ENCODE results near the gene FCHO2. TPM values are rescaled to one million over a fixed set of nuclear protein-coding genes. Genes with fewer than 3 reads are reported as not detected.
A peak's percentile ranks its signal among the peaks of the same experiment; 100 is the strongest.

FCHO2 gene
- total and polyA plus RNA-seq, 2 donors from 2014 or later: 6.5 to 48.1 TPM

DNA sequence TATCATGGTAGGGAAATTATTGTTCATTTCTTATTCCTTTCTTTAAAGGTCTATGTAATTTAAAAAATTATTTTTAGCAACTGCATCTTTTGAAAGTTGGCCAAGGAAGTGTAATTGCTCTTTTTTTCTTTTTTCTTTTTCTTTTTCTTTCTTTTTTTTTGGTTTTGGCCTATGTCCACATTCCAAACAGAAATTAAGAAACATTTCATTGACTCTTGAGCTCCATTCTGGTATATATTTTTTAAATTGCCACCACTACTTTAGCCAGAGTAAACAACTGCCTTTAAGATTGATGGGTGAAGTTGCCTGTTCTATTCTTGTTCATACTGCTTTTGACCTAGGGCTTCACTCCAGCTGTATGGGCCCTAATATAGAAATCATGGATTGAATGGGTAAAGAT lies 88.7 kb downstream of the FCHO2 start:
- Histone ChIP-seq H3K9me3 (ENCODE audit: control insufficient read depth in 2 of 3, insufficient read depth in 1 of 3, low read length in 3 of 3) (peaks cover 0 to 2% (median 0%) of the 10 kb centered on the region in 3 donors), H3K36me3 (ENCODE audit: control insufficient read depth in 2 of 3, insufficient read depth in 3 of 3, low read length in 3 of 3) (peaks cover 0 to 3% (median 0%) of the 10 kb centered on the region in 3 donors), H3K27me3 (ENCODE audit: control insufficient read depth, insufficient read depth, low read length) (no peaks in the 10 kb centered on the region), H3K9ac (ENCODE audit: low read length in 3 of 3) (no peak overlapping the region), H3K4me3 (ENCODE audit: low read length in 3 of 3) (no peak overlapping the region), H3K4me1 (ENCODE audit: control insufficient read depth in 2 of 3, insufficient read depth in 2 of 3, low read depth in 1 of 3, low read length in 3 of 3) (no peaks in the 10 kb centered on the region), H3K27ac (ENCODE audit: low read depth in 2 of 2, low read length in 2 of 2) (no peak overlapping the region)
- intact Hi-C loops (cut with DNase I): no loop called here
- no peak for FAIRE-seq
- TF ChIP-seq, protein P1, sequence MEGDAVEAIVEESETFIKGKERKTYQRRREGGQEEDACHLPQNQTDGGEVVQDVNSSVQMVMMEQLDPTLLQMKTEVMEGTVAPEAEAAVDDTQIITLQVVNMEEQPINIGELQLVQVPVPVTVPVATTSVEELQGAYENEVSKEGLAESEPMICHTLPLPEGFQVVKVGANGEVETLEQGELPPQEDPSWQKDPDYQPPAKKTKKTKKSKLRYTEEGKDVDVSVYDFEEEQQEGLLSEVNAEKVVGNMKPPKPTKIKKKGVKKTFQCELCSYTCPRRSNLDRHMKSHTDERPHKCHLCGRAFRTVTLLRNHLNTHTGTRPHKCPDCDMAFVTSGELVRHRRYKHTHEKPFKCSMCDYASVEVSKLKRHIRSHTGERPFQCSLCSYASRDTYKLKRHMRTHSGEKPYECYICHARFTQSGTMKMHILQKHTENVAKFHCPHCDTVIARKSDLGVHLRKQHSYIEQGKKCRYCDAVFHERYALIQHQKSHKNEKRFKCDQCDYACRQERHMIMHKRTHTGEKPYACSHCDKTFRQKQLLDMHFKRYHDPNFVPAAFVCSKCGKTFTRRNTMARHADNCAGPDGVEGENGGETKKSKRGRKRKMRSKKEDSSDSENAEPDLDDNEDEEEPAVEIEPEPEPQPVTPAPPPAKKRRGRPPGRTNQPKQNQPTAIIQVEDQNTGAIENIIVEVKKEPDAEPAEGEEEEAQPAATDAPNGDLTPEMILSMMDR (IDR thresholded peaks at IDR 0.05; ENCODE audit: borderline replicate concordance, extremely low read depth, insufficient read depth): no peak
- peak in 2 of 5 donors; percentile 16 to 40 for DNase-seq

DNA sequence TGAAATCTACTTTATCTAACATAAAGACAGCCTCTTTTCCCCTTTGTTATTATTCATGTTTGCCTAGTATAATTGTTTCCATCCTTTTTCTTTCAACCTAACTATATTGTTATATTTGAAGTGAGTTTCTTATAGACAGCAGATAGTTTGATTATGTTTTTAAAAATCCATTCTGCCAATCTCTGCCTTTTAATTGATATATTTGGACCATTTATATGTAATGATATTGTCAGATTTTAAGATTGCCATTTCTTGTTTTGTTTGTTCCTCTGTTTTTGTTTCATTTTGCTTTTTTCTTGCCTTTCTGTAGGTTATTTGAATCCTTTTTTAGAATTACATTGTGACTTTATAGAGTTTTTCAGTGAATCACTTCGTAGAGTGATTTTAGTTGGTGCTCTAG lies 89.8 kb downstream of the FCHO2 start:
- peaks cover 0 to 3% (median 3%) of the 10 kb centered on the region in 3 donors for H3K36me3 ChIP-seq (ENCODE audit: control insufficient read depth in 2 of 3, insufficient read depth in 3 of 3, low read length in 3 of 3)
- DNase-seq: no peak

DNA sequence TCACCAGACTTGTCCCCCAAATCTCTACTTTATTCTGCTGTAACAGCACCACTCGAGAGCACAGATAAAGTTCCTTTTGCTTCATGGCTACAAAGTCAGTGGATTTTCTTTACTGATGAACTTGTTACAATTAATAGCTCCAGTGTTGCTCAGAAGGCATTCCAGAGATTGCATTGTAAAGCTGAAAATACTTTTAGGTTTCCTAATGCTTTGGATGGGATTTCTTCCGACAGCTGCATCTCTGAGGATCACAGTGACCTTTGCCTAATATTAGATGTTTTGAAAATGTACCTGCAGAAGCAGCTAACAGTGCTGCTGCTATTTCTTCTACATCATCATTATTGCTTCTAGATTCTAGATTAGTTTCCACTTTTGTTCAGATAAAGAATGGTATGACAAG lies 105.8 kb downstream of the FCHO2 start:
- TF ChIP-seq, protein P1 (IDR thresholded peaks at IDR 0.05; ENCODE audit: borderline replicate concordance, extremely low read depth, insufficient read depth): no peak
- Histone ChIP-seq H3K27ac (ENCODE audit: low read depth in 2 of 2, low read length in 2 of 2) (no peak overlapping the region), H3K9ac (ENCODE audit: low read length in 3 of 3) (no peak overlapping the region), H3K9me3 (ENCODE audit: control insufficient read depth in 2 of 3, insufficient read depth in 1 of 3, low read length in 3 of 3) (no peaks in the 10 kb centered on the region), H3K36me3 (ENCODE audit: control insufficient read depth in 2 of 3, insufficient read depth in 3 of 3, low read length in 3 of 3) (peaks cover 0 to 5% (median 0%) of the 10 kb centered on the region in 3 donors), H3K4me1 (ENCODE audit: control insufficient read depth in 2 of 3, insufficient read depth in 2 of 3, low read depth in 1 of 3, low read length in 3 of 3) (no peaks in the 10 kb centered on the region), H3K4me3 (ENCODE audit: low read length in 3 of 3) (no peak overlapping the region), H3K27me3 (ENCODE audit: control insufficient read depth, insufficient read depth, low read length) (no peaks in the 10 kb centered on the region)
- no peak for DNase-seq
- FAIRE-seq: no peak
- intact Hi-C loops (cut with DNase I): no loop called here

More for the DNA sequence above, 89.8 kb downstream of the FCHO2 start:
- TF ChIP-seq, protein P1 (IDR thresholded peaks at IDR 0.05; ENCODE audit: borderline replicate concordance, extremely low read depth, insufficient read depth): no peak
- Histone ChIP-seq H3K4me3 (ENCODE audit: low read length in 3 of 3) (no peak overlapping the region), H3K27me3 (ENCODE audit: control insufficient read depth, insufficient read depth, low read length) (no peaks in the 10 kb centered on the region), H3K27ac (ENCODE audit: low read depth in 2 of 2, low read length in 2 of 2) (no peak overlapping the region), H3K9me3 (ENCODE audit: control insufficient read depth in 2 of 3, insufficient read depth in 1 of 3, low read length in 3 of 3) (peaks cover 0 to 2% (median 0%) of the 10 kb centered on the region in 3 donors), H3K4me1 (ENCODE audit: control insufficient read depth in 2 of 3, insufficient read depth in 2 of 3, low read depth in 1 of 3, low read length in 3 of 3) (no peaks in the 10 kb centered on the region), H3K9ac (ENCODE audit: low read length in 3 of 3) (no peak overlapping the region)
- FAIRE-seq: no peak
- intact Hi-C loops (cut with DNase I): no loop called here

DNA sequence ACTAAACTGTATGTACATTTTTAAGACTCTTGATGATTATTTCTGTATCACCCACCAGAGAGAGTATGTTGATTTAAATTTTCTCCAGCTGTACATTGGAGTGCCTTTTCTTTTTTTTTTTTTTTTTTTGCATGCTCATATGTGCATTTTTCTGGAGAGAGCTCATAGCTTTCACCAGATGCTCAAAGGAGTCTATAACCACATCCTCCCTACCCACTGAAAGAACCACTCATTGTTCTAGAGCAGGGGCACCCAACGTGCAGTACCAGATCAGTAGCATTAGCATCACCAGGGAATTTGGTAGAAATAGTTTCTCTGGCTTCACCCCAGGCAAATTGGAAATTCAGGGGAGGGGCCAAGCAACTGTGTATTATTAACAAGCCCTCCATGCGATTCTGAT lies 110.6 kb downstream of the FCHO2 start:
- intact Hi-C loops (cut with DNase I): no loop called here
- TF ChIP-seq, protein P1 (IDR thresholded peaks at IDR 0.05; ENCODE audit: borderline replicate concordance, extremely low read depth, insufficient read depth): no peak
- no peaks in the 10 kb centered on the region for H3K9me3 ChIP-seq (ENCODE audit: control insufficient read depth in 2 of 3, insufficient read depth in 1 of 3, low read length in 3 of 3)
- H3K4me3 ChIP-seq (ENCODE audit: low read length in 3 of 3): no peak overlapping the region
- H3K36me3 ChIP-seq (ENCODE audit: control insufficient read depth in 2 of 3, insufficient read depth in 3 of 3, low read length in 3 of 3): peaks cover 0 to 12% (median 2%) of the 10 kb centered on the region in 3 donors
- no peaks in the 10 kb centered on the region for H3K4me1 ChIP-seq (ENCODE audit: control insufficient read depth in 2 of 3, insufficient read depth in 2 of 3, low read depth in 1 of 3, low read length in 3 of 3)
- H3K9ac ChIP-seq (ENCODE audit: low read length in 3 of 3): no peak overlapping the region
- H3K27me3 ChIP-seq (ENCODE audit: control insufficient read depth, insufficient read depth, low read length): no peaks in the 10 kb centered on the region
- DNase-seq (no peak), FAIRE-seq (no peak)
- H3K27ac ChIP-seq (ENCODE audit: low read depth in 2 of 2, low read length in 2 of 2): no peak overlapping the region

Measured in kidney (tissue), 14 donors.